Measurements from ENCODE around the gene CLEC4E. TPM values are rescaled to one million over a fixed set of nuclear protein-coding genes. Genes with fewer than 3 reads are reported as not detected.

CLEC4E gene
- polyA plus RNA-seq, 1 donor from 2014 or later: not detected

DNA sequence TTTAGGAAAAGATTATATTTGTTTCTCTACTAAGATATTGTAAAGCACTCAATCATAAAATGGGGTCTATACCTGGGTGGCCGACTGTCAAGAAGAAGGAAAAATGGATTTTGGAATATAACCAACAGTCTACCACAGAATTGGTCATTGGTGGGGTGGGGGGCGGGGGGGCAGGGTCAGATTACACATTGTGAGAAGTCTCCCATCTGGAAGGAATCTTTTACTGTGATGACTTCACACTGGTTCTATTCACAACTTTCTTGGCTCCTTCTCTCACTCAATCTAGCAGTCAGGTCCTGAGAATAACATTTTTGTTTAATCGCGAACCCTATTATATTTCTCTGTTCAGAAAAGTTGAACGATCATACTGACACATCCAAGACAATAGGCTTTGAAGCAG, 8.7 kb upstream of the CLEC4E start:
- H3K9ac ChIP-seq (ENCODE audit: low read length): no peak overlapping the region
- H3K79me2 ChIP-seq (replicated peaks; ENCODE audit: insufficient read depth, low read length): no peaks in the 10 kb centered on the region
- H3K9me3 ChIP-seq (ENCODE audit: low read length): no peaks in the 10 kb centered on the region
- no peaks in the 10 kb centered on the region for H3K36me3 ChIP-seq (ENCODE audit: insufficient read depth, low read length)
- H2AFZ ChIP-seq (ENCODE audit: low read depth, low read length): no peak overlapping the region
- TF ChIP-seq TAF1 (IDR thresholded peaks at IDR 0.05; ENCODE audit: low read depth): no peak
- no peak for TF ChIP-seq RAD21 (conservative IDR thresholded peaks at IDR 0.05)
- no peak for TF ChIP-seq MXI1 (conservative IDR thresholded peaks at IDR 0.05; ENCODE audit: poor library complexity, severe bottlenecking)
- TF ChIP-seq POLR2AphosphoS5 (IDR thresholded peaks at IDR 0.05): no peak
- no peak for TF ChIP-seq SMC3 (conservative IDR thresholded peaks at IDR 0.05; ENCODE audit: poor library complexity)
- TF ChIP-seq EZH2 (IDR thresholded peaks at IDR 0.05; ENCODE audit: borderline replicate concordance, insufficient read depth, low read length, poor library complexity, severe bottlenecking): no peak
- TF ChIP-seq EP300 (conservative IDR thresholded peaks at IDR 0.05; ENCODE audit: poor library complexity, severe bottlenecking): no peak
- TF ChIP-seq, protein P1, sequence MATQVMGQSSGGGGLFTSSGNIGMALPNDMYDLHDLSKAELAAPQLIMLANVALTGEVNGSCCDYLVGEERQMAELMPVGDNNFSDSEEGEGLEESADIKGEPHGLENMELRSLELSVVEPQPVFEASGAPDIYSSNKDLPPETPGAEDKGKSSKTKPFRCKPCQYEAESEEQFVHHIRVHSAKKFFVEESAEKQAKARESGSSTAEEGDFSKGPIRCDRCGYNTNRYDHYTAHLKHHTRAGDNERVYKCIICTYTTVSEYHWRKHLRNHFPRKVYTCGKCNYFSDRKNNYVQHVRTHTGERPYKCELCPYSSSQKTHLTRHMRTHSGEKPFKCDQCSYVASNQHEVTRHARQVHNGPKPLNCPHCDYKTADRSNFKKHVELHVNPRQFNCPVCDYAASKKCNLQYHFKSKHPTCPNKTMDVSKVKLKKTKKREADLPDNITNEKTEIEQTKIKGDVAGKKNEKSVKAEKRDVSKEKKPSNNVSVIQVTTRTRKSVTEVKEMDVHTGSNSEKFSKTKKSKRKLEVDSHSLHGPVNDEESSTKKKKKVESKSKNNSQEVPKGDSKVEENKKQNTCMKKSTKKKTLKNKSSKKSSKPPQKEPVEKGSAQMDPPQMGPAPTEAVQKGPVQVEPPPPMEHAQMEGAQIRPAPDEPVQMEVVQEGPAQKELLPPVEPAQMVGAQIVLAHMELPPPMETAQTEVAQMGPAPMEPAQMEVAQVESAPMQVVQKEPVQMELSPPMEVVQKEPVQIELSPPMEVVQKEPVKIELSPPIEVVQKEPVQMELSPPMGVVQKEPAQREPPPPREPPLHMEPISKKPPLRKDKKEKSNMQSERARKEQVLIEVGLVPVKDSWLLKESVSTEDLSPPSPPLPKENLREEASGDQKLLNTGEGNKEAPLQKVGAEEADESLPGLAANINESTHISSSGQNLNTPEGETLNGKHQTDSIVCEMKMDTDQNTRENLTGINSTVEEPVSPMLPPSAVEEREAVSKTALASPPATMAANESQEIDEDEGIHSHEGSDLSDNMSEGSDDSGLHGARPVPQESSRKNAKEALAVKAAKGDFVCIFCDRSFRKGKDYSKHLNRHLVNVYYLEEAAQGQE (IDR thresholded peaks at IDR 0.05; ENCODE audit: borderline replicate concordance): no peak
- TF ChIP-seq, protein P2, sequence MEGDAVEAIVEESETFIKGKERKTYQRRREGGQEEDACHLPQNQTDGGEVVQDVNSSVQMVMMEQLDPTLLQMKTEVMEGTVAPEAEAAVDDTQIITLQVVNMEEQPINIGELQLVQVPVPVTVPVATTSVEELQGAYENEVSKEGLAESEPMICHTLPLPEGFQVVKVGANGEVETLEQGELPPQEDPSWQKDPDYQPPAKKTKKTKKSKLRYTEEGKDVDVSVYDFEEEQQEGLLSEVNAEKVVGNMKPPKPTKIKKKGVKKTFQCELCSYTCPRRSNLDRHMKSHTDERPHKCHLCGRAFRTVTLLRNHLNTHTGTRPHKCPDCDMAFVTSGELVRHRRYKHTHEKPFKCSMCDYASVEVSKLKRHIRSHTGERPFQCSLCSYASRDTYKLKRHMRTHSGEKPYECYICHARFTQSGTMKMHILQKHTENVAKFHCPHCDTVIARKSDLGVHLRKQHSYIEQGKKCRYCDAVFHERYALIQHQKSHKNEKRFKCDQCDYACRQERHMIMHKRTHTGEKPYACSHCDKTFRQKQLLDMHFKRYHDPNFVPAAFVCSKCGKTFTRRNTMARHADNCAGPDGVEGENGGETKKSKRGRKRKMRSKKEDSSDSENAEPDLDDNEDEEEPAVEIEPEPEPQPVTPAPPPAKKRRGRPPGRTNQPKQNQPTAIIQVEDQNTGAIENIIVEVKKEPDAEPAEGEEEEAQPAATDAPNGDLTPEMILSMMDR (IDR thresholded peaks at IDR 0.05; ENCODE audit: poor library complexity, severe bottlenecking): no peak
- no peaks in the 10 kb centered on the region for H3F3A ChIP-seq (ENCODE audit: insufficient read depth, low read length, poor library complexity, severe bottlenecking)
- no peaks in the 10 kb centered on the region for H3K9me2 ChIP-seq (ENCODE audit: insufficient read depth, low read length)
- no peak overlapping the region for H3K4me3 ChIP-seq (ENCODE audit: low read length)
- no peaks in the 10 kb centered on the region for H4K20me1 ChIP-seq (ENCODE audit: insufficient read depth)
- H3K27ac ChIP-seq (ENCODE audit: low read length): no peak overlapping the region
- H3K27me3 ChIP-seq (ENCODE audit: insufficient read depth, low read depth, low read length): no peaks in the 10 kb centered on the region
- H3K4me2 ChIP-seq (ENCODE audit: low read length): no peak overlapping the region

DNA sequence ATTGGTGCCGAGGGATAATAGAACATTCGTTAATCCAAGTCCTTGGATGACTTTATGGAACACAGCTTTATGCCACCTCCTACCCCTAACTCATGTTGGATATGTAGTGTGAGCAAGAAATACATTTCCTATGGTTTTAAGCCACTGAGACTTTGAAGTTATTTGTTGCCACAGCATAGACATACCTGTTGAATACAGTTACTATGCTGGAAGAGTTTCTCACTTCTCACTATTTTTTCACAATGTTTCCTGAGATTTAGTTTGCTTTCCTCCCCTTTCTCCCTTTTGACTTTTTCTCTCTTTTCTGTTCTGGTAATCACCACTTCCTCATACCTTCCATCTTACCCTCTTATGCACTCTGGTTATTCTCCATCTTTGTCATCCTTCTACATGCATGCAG, 7.5 kb upstream of the CLEC4E start:
- Histone ChIP-seq H3K36me3 (ENCODE audit: insufficient read depth, low read length) (no peaks in the 10 kb centered on the region), H3K79me2 (replicated peaks; ENCODE audit: insufficient read depth, low read length) (no peaks in the 10 kb centered on the region), H3K4me3 (ENCODE audit: low read length) (no peak overlapping the region), H3K9me2 (ENCODE audit: insufficient read depth, low read length) (no peaks in the 10 kb centered on the region), H2AFZ (ENCODE audit: low read depth, low read length) (no peak overlapping the region), H3K27ac (ENCODE audit: low read length) (no peak overlapping the region), H3K9me3 (ENCODE audit: low read length) (no peaks in the 10 kb centered on the region), H4K20me1 (ENCODE audit: insufficient read depth) (no peaks in the 10 kb centered on the region), H3K4me2 (ENCODE audit: low read length) (no peak overlapping the region), H3K9ac (ENCODE audit: low read length) (no peak overlapping the region), H3F3A (ENCODE audit: insufficient read depth, low read length, poor library complexity, severe bottlenecking) (no peaks in the 10 kb centered on the region), H3K27me3 (ENCODE audit: insufficient read depth, low read depth, low read length) (no peaks in the 10 kb centered on the region)
- TF ChIP-seq MXI1 (conservative IDR thresholded peaks at IDR 0.05; ENCODE audit: poor library complexity, severe bottlenecking): no peak
- TF ChIP-seq, protein P1 (IDR thresholded peaks at IDR 0.05; ENCODE audit: borderline replicate concordance): no peak
- TF ChIP-seq EP300 (conservative IDR thresholded peaks at IDR 0.05; ENCODE audit: poor library complexity, severe bottlenecking): no peak
- no peak for TF ChIP-seq RAD21 (conservative IDR thresholded peaks at IDR 0.05)
